DMS53 (cell line): ENCODE results near the gene PLSCR2.
"Not testable (repeated sequence)": the region's sequence is repeated elsewhere in the genome, so short reads cannot be mapped to it uniquely, and the experiment has no call there.

Experiments
- DNase-seq: peaks from one replicate; lab custom pipeline; 2025; lab: John Stamatoyannopoulos, UW

Gene PLSCR2, protein sequence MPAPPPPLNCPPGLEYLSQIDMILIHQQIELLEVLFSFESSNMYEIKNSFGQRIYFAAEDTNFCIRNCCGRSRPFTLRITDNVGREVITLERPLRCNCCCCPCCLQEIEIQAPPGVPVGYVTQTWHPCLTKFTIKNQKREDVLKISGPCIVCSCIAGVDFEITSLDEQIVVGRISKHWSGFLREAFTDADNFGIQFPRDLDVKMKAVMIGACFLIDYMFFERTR

DNA sequence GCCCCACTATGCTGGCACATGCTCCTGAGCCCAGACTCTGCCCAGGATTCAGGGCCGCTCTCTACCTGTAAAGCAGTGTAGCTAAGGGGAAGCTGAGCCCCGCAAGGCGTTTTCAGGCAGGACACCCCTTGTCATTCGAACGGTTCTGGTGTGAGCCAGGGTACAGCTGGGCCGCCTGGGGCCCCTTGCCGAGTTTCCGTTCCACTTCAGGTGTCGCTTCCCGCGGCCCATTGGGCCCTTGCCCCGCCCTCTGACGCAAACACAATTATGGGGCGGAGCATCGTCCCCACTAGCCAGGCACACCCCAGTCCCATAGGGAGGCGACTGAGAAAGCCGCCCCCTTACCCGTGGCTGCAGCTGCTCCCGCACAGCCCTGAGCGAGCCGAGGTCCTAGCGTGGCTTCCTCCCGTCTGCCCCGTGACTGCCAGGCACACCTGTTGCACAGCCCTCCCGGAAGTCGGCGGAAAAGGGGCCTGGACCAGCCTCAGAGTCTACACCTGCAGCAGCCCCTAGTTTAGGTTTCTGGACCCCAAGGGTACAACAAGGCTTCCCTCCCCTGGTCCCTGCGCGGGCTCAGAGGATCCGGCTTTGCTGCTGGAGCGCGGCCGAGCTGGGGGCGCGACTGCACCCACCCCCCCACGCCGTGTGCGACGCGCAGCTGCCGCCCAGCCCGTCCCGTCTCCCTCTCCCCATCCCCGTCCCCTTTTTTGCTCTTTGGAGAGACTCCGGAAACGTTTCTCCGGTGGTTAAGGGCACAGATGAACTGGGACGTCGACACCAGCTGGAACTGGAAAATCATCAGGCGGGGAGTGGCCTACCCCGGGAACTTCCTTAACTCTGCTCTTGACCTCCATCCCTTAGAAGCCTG is at the start of gene PLSCR2:
PLSCR2 (minus strand) TSS at position 412 of the 868 bp plus-strand sequence. CDS start 9,657 bp downstream, outside the sequence.
- DNase-seq = peak; percentile 96

DNA sequence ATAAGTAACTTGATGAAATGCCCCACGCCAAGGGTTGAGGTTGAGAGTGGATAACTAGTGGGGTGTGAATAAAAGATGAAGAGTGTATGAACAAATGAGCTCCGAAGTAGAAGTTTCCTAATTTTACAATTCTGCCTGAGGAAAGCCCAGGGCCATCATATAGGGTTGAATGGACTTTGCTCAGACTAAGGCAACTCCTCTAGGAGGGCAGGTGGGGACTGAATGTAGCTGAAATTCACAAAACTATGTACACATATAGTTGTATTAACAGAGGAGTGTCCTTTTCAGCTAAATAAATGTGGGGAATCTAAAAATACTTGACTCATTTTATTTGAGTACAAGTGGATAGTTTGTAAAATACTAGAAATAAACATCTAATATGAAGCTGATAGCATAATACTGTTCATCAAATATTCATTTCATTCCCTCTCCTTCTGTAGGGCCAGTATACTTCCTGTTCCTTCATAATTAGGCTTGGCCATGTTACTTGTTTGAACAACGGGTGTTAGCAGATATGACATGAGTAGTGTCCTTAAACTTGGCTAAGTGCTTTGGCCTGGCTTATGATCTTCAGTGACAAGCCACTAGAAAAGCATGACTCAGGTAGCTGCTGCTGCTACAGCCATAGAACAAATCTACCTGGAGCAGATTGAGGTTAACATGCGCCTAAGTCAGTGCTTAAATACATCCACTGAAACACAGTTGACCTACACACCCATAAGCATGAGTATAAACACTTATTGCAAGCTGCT is 48.5 kb upstream of the PLSCR2 start:
- peak; percentile 93 for DNase-seq

DNA sequence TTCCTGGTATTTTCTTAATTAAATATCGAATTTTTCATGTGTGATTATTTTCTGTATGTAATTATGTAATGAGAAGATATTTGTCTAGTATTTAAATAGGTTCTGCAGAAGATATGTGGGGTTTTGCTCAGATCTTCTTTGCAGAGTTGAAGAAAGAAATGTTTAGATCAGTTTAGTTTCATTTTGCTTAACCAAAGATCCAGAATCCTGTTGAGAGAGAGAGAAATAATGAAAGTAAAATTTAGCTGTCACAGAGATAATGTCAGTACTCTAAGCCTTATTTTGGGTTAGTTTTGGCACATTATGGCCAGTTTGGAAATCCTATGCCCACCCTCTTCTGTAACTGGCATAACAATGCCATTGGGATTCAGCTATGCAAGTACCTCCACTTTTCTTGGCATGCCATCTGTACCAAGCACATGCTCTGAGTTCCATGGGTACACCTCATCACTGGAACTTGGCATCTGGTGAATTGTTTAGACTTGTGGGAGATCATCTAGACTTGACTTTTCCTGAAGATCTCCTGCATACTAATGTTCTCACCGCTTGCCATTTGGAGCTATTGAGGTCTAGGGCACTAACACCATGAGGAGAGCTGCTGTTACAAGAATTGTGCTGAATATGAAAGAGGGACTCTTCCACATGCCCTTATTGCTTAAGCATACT is 44.2 kb upstream of the PLSCR2 start:
- no peak for DNase-seq

DNA sequence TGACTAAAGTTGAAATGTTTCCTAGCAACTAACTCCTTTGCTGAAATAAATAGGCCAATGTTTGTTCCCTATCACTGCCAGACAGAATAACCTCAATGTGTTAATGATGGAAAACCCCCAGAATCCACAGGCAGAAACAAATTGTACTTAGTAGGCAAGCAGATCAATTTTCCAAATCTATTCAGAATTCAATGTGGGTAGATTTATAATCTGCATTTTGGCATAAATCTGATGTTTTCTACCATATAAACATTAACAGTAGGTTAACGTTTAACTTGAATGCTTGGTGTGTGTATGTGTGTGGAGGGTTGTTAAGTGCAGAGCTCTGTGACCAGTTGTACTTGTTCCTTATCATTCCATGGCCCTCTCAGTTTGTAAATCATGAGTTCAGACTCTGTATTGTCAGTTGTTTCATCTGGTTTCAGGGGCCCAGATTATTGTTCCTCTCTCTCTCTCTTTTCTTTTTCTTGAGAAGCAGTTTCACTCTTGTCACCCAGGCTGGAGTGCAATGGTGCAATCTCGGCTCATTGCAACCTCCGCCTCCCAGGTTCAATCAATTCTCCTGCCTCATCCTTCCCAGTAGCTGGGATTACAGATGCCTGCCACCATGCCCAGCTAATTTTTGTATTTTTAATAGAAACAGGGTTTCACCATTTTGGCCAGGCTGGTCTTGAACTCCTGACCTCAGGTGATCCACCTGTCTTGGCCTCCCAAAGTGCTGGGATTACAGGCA is 42.2 kb upstream of the PLSCR2 start:
- peak; percentile 52 for DNase-seq

DNA sequence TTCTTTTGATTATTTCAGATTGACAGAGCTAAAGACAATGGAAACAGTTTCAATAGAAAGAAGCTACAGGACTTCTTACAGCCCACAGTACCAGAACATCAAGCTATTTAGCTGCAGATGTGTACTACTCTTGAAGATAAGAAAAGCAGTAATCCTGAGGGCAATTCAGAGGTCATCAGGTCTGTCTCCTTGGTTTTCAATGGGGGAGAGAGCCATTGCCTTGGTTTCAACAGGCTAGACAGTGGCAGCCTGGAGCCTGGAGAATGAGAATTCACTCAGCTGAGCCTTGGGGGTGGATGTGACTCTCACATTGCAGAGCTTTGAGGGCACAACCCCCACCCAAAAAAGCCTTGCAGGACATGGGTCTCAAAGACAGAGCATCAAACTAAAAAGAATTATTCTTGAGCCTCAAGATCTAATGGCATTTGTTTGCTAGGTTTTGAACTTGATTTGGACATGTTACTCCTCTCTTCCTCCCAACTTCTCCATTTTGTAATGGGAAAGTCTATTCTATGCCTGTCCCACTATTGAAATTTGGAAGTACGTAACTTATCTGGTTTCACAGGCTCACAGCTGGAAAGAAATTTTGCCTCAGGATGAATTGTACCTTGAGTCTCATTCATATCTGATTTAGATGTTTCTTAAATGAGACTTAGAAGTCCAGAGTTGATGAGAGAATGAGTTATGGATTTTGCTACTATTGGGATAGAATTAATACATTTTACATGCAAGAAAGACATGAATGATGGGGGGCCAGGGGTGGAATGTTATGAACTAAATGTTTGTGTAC is 38.2 kb upstream of the PLSCR2 start:
- DNase-seq = no peak

DNA sequence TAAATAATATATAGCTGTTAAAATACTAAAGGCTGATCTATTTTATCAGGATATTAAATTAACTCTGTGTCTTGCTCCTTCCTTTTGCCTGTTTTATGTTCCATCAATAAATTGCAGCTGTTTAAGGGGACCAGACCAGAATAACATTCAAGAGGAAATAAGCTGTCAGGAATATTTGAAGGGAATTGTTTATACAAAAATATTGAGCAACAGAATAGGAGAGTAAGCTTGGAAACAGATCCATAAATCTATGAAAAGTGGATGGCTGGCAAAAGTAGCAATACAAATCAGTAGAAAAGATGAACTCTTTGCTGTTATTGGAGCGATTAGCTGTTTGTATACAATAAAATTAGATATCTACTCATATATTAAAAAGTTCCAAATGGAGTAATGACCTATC is 36.2 kb upstream of the PLSCR2 start:
- DNase-seq = no peak

DNA sequence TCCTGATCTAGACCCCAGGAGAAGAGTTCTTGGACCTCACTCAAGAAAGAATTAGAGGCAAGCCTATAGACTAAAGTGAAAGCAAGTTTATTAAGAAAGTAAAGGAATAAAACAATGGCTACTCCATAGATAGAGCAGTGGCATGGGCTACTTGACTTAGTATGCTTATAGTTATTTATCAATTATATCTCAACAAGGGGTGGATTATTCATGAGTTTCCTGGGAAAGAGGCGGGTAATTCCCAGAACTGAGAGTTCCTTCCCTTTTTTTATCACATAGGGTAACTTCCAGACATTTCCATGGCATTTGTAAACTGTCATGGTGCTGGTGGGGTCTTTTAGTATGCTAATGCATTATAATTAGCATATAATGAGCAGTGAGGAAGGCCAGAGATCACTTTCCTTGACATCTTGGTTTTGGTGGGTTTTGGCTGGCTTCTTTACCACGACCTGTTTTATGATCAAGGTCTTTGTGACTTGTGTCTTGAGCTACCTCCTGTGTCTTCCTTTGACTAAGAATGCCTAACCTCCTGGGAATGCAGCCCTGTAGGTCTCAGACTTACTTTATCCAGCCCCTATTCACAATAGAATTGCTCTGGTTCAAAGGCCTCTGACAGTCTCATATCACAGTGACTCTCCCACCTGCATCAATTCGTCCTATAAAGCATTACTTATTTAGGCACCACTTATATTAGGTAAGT is 35.3 kb upstream of the PLSCR2 start:
- DNase-seq = no peak

DNA sequence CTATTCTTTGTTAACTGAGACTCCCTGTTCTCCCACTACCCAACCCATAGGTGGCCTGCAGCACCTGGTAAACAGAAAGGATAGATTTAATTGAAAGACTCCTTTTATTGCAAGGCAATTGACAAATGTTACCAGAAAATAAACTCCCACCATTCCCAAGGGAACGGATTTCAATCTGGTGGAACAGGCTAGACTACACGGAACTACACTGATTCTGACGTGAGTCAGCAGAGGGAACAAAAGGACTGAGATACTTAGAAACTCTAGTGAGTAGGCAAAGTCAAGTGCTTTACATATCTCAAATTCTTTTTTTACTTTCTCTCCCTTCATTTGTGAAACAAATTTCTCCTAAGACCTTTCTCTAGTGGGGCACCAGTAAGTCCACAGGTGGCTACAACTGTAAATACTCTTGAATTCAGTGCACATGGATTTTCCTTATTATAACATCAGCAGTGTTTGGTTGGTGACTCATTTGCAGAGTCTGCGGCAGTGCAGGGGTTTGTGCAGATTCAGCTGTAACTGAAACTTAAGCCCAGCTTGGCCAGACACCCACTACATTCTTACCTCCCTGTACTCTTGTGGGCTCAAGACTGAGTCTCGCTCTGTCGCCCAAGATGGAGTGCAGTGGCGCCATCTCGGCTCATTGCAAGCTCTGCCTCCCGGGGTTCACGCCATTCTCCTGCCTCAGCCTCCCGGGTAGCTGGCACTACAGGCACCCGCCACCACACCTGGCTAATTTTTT is 34.3 kb upstream of the PLSCR2 start:
- DNase-seq = peak; percentile 92

DNA sequence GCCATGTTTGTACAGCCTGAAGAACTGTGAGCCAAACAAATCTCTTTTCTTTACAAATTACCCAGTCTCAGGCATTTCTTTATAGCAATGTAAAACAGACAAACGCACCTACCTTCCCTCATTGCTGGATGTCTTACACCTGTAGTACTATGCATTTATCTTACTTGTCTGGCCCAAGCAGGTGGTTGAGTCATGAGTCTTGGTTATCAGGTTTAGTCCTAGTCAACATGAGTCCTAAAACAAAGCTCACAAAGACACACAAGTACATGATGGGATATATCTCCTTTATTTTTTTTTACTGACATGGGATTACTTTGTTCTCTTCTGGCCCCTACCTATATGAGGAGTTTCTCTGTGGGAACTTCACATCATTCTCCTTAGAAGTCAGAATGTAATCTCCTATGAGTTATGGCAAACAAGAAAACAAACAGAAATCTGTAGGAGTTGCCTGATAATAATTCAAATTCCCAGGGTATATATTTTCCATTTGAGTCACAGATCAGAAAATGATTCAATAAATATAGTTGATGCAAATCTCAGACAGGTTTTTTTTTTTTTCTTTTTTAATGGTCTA is 33.6 kb upstream of the PLSCR2 start:
- DNase-seq = peak; percentile 39

DNA sequence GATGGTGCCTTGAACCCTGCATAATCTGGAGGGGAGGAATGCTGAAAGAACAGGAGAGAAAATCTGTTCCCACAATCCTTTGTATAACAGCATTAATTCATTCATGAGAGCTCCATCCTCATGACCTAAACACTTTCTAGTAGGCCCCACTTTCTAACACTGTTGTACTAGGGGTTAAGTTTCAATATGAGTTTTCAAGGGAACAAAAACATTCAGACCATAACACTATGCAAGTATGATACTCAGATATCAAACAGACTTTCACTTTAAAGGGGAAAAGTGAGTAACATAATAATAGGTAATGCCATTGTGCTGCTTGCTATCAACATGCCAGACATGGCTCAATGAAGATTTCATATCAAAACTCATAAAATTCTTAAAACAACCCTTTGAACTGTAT is 32.4 kb upstream of the PLSCR2 start:
- no peak for DNase-seq

DNA sequence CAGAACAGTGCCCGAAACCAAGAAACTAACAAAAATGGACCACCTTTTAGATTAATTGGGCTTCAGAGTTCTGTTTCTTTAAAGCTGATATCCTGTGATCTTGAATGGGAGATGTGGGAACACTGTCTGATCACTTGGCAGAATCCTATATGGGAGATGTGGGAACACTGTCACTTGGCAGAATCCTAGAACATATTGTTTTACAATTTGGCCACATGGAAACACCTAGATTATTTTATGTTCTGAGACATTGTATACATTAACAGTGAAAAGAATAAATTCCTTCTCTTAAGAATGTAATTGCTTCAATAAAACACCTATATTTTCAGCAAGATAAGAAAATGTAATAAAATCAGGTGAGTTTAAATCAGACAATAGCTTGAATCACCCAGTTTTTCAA is 30.3 kb upstream of the PLSCR2 start:
- DNase-seq = no peak

DNA sequence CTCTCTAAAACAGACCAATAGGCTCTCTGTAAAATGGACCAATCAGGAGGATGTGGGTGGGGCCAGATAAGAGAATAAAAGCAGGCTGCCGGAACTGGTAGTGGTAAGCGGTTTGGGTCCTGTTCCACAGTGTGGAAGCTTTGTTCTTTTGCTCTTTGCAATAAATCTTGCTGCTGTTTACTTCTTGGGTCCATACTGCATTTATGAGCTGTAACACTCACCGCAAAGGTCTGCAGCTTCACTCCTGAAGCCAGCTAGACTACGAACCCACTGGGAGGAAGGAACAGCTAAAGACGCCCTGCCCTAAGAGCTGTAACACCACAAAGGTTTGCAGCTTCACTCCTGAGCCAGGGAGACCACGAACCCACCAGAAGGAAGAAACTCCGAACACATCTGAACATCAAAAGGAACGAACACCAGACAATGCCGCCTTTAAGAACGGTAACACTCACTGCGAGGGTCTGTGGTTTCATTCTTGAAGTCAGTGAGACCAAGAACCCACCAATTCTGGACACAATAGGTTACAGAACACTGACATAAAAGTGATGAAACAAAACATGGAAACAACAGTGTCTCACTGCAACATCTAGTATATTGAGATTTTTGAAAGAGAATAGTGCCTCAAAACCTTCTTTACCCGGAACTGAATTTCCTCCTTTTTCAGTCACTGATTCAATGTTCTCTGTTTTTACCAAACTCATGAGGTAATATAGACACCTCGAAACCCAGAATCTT is 28.8 kb upstream of the PLSCR2 start:
- no peak for DNase-seq

DNA sequence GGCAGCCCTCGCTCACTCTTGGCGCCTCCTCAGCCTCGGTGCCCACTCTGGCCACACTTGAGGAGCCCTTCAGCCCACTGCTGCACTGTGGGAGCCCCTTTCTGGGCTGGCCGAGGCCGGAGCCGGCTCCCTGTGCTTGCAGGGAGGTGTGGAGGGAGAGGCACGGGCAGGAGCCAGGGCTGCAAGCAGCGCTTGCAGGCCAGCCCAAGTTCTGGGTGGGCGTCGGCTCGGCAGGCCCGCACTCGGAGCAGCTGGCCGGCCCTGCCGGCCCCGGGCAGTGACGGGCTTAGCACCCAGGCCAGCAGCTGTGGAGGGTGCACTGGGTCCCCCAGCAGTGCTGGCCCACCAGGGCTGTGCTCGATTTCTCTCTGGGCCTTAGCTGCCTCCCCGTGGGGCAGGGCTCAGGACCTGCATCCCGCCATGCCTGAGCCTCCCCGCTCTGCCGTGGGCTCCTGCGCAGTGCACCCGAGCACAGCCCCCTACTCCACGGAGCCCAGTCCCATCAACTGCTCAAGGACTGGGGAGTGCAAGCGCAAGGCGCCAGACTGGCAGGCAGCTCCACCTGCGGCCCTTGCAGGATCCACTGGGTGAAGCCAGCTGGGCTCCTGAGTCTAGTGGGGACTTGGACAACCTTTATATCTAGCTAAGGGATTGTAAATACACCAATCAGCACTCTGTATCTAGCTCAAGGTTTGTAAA is 27.9 kb upstream of the PLSCR2 start:
- not testable (repeated sequence) for DNase-seq

DNA sequence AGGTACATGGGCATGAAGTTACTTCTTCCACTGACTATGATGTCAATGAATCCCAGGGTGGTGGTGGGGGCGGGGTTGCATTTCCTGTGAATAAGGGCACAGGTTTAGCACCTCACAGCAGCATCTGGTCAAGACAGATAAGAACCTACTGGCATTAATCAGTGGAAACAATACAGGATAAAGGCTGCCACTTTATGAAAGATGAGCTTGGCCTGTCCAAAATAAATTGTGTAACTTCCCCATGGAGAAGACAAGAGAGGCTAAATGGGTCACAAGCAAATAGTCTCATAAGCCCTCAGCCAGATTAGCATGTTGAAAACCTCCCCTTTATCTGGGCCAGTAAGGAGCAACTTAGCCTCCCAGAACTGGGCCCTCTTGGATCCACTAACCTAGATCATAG is 27.4 kb upstream of the PLSCR2 start:
- DNase-seq = no peak

DNA sequence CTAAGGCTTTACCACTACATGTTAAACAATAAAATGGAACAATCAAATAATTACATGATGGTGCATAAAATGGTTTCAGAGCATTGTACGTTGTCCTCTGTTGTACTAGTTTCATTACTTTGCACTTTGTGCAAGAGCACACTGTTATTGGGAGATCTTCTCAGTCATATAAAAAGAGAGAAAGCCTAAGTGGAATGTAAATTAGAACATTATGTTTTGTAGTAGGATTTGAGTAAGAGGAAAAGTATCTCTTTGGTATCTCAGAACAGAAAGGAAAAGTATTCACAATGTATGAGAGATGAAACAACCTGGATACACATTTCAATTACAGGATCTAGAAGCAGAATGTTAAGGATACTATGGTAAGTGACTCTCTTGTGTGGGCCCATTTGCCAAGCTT is 26.9 kb upstream of the PLSCR2 start:
- no peak for DNase-seq

DNA sequence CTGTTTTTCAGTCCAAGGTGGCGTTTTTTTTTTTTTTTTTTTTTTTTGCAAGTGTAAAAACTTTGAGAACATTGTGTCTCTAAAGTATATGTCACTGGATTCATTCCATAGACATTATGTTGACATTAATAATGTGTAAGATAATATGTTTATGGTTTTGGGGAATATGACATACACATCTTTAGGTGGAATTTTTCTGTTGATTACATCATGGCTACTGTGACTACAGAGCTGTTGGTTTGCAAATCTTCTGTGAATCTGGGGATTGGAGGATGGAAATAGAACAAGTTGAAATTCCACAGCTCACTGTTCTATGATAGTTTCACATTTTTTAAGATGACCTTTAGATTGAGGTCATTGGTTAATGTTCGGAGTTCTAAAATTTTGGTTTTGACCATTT is 24.4 kb upstream of the PLSCR2 start:
- DNase-seq = no peak

DNA sequence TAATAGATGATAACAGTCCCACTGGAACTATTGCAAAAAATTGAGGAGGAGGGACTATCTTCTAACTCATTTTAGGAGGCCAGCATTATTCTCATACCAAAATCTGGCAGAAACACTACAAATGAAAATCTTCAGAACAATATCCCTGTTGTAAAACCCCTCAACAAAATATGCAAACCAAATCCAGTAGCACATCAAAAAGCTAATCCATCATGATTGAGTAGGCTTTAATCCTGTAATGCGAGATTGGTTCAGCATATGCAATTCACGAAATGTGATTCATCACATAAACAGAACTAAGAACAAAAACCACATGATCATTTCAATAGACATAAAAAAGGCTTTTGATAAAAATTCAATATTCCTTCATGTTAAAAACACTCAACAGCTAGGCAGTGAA is 23.9 kb upstream of the PLSCR2 start:
- no peak for DNase-seq

DNA sequence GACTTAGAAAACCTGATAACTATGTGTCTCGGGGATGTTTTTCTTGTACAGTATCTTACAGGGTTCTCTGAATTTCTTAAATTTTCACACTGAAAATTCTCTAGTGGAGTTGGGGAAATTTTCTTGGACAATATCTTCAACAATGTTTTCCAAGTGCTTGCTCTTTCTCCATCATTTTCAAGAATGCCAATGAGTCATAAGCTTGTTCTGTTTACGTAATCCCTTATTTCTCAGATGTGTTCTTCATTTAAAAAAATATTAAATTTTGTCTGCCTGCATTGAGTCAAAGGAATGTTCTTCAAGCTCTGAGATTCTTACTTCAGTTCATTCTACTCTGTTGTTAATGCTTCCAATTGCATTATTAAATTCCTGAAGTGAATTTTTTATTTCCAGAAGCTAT is 21.9 kb upstream of the PLSCR2 start:
- no peak for DNase-seq
